ENCODE results near the gene HNRNPL.

Gene HNRNPL

DNA sequence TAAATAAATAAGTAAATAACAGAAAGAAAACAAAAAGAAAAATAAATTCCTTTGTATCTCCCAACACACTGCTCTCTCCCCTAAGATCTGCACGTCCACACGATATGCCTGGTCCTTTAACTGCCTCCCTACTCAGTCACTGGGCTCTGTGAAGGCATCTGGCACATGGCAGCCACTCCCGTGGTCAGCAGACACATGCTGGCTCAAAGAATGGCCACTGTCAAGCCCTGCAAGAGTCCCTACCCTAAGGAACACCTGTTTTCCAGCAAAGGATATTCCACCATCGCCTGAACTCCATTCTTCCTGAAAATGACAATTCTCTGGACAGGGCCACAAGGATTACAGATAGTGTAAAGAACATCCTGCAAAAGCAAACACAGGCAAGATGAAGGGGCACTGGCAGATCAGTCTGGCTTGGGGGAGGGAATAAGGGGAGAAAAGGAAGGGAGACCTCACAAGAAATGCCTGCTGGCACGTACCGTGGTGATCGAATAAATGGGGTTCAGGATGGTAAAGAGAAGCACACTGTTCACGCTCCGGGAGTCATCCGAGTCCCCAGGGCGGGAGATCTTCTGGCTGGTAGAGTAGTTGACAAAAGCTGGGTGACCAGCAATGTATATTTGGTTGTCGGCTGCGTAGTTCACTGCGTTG, 4.3 kb downstream of the HNRNPL start:
- DNase-seq (ENCODE audit: low spot score): no peak

DNA sequence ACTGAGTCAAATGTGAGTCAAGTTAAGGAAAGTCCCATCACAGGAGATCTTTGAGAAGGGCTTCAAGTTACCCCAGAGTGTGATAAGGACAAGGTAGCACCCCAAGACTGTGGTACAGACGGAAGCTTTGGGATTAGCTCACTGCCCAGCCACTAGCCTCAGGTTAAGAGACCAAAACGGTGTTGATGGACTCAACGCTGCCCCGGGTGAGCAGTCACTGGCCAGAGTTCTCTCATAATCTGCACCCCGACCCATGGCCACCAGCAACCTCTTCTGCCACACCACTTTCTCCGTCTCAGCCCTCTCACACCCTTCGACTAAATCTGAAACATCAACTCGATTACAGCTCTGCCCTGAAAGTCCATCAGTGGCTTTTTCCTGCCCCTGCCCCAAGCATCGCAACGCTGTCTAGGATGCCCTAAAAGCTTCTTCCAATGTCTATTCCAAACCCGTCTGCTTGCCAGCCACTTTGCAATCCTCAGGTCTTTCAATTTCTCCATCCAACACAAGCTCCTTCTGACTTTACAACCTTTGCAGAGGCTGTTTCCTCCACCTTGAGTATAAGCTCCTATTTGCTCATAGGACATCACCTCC, 5.6 kb downstream of the HNRNPL start:
- DNase-seq (ENCODE audit: low spot score): no peak

DNA sequence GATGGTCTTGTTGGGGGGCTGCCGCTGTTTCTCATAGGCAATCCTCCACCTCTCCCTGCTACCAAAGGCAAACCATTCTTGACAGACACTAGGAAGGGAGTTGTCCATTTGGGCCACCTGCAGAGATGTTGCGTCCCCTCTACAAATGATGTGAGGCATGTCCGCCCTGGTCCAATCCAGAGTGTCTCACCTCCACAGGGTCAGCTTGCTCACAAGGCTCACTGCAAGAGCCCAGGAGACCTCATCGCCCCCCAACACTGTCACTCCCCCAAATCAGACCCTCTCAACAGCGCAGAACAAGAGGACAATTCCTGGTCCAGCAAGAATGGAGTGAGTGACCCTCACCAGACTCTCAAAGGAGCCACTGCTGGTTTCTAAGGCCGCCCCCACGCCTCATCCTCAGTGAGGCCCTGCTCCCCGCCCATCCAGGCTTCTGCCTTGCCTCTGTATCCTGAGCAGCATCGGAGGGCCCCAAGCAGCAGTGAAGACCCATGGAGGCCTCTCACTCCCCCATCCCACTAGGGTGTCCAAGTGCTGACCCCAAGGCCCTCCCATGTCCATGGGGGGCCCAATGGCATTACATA, 6.5 kb downstream of the HNRNPL start:
- no peak for DNase-seq (ENCODE audit: low spot score)

DNA sequence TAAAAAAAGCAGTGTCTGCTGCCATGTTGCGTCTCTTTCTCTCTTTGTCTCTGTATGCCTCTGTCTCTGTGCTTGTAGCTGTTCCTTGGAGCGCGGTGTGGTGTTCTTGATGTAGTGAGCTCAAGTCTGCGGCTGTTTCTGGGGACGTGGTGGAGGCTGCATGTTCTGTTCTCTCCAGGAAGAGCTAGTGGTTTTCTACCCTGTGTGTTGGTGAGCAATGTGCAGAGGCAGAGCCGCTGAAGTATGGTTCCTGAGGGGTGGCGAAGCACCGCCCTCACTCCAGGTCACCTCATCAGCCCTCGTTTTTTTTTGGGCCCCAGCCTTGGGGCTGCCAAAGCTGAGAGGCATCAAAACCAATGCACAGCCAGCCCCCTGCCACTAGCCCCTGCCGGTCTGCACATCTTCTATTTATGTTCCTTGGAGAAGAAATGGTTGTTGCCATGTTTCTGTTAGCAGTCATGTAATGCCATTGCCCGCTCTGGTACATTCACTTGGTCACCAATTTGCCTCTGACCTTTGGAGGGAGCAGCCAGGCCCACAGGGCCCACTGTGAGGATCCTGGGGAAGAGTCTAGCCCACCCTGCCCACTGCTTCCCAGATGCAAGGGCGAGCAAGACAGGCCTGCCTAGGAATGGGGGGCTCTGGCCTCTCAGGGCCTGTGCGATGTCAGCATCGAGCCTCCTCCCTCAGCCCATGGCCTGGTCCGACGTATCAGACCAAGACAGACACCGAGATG, 7.2 kb downstream of the HNRNPL start:
- no peak for DNase-seq (ENCODE audit: low spot score)

DNA sequence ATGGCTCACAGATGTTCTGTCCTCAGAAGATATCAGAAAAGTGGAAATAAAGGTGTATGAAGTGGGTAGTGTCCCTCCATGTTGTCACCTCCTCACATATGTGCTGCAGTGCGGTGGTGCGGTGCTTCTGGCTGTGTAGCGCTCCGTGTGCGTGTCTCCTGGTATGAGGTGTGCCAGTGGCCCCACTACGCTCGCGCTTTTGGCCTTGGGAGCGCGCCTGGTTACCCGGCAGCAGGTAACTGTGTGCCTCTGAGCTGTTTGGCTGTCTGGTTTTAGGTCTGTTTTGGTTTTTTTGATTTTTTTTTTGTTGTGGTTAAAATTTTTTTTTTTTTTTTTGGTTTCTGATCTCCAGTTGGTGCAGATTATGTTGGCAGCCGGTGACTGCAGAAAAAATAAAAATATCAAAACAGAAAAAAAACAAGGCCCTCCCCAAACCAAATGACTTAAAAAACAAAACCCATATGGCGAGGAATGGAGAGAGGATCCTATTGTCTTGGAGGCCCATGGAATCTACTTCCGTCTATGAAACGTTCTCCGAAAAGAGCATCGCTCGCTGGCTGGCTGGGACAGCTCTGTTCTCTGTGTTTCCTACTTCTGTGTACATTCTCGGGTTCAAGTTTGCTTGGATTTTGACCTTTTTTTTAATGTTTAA, 7.9 kb downstream of the HNRNPL start:
- no peak for DNase-seq (ENCODE audit: low spot score)

DNA sequence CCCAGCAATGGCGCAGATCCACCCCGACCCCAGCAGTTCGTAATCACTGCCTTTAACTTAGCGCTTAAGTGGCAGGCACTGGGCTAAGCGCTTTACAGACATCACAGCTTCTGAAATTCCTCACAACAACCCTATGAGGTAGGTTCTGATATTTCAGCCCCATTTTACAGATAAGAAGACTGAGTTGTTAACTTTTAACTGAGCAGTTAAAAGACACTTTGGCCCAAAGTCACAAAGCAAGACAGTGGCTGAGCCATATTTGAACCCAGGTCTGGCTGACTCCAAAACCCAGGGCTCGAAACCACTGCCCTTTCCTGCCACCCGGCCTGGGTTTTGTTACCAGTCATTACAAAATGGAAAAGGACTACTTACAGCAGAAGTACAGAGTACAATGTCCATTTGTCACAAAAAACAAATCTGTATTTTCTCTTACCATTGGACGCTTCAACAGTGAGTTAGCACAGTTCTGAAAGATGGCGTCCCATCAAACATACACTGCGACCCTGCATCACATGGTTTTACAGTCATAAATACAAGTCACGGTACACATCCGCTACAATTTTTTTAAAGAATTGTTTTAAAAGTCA, 8.5 kb downstream of the HNRNPL start:
- no peak for DNase-seq (ENCODE audit: low spot score)

DNA sequence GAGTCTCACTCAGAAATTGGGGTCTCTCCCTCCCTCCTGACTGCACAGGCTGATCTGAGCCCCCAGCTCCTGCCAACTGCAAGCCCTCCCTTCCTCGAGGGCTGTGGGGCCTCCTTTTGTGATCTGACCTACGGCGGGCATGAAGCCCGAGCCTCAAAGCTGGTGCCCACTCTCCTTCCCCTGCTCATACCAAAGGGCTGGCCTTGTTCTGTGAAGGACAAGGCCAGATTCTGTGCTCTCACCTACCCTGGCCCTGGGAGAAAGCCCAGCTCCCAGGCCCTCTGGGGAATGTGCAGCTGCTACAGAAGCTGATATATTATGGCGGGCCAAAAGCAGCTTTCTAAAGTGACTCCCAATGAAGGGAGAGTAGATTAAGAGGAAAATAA, 9.2 kb downstream of the HNRNPL start:
- DNase-seq (ENCODE audit: low spot score): no peak

DNA sequence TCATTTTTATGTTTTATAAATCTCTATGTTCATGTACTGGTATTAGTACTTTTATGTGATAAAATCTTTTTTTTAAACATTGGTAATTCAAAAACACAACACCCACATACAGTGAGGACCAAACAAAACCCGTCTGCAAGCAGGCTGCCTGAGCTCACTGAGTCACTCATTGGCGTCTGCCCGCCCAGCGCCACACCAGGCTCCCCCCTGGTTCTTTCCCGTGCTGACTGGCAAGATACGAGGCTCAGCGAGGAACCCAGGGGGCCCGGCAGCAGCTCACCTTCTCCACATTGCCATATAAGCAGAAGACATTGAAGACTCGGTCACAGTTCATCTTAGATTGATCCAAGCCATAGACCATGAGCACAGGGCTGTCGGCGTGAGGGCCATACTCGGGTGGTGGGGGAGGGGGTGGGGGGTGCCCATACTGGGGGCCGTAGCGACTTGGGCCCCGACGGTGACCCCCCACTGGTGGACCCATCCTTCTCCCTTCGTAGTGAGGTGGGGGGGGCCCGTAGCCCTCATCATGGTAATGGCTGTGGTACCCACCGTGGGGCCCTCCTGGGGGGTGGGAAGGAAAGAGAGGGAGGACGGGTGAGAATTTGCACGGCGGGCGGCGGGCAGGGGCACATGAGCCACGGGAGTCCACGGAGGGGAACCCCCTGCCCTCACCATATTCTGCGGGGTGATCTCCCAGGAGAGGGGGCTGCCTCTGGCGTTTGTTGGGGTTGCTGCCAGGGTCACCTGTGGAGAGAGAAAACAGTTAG, 9.8 kb downstream of the HNRNPL start:
- DNase-seq (ENCODE audit: low spot score): no peak

DNA sequence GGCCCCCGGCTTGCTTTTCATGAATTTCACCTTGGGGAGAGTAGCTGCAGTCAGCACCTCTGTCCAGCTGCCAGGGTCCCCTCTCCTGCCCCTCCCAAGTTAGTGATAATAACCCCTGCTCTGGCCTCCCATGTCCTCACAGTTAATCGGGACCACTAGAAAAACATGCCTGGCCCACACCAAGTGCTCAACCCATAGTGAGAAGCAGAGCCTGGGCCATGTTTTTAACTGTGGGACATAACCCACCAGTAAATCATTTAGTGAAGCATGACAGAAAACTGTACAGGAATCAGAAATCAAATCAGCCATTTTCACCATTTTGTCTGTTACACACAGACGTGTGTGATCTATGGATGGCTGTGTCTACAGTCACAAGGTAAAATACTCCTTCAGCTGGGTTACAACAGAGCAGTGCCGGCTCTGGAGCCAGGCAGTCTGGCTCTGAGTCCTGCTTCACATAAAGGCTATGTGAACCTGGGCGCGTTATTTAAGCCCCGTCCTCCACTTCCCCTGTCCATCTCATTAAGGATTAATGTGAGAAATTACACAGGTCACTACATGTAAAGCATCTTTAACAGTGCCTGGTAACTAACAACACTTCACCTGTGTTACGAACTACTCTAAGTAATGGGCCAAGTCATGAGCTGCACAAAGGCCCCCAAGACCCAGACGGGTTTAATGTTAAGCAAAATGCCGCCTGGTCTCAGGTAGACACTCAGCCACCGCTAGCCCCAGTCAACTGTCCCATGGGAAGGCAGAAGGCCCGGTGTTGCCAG, 10.6 kb downstream of the HNRNPL start:
- DNase-seq (ENCODE audit: low spot score): no peak

DNA sequence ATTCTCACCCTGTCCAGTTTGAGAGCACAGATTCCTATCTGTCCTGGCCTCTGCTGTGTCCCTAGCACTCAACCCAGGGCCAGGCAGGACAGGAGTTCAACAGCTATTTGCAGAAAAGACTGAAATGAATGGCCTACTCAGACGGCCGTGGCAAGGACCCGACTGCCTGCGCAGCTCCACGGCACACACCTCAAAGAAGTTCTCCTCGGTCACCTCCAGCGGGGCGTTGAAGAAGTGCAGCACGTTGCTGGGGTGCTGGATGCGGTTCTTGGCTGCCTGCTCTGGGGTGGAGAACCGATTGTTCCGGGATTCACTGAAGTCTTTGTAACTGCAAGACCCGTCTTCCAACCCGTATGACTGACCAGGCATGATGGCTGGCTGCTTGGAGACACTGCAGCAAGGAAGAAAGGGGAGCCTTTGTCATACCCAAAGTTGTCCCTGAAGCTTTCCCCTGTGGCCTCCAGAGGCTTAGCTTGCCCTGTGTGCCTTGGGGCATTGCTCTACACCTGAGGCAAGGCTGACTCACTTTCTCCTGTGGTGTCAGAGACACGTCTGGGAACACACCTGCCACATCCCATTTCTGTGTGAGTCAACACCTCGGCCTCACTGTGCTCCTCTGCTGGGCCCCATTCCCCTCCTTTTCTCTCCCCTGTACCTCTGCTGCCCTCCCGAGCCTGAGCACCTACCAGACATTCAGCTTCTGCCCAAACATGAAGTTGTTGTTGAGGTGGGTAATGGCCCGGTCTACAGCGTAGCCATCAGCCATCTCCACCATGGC, 11.4 kb downstream of the HNRNPL start:
- no peak for DNase-seq (ENCODE audit: low spot score)

DNA sequence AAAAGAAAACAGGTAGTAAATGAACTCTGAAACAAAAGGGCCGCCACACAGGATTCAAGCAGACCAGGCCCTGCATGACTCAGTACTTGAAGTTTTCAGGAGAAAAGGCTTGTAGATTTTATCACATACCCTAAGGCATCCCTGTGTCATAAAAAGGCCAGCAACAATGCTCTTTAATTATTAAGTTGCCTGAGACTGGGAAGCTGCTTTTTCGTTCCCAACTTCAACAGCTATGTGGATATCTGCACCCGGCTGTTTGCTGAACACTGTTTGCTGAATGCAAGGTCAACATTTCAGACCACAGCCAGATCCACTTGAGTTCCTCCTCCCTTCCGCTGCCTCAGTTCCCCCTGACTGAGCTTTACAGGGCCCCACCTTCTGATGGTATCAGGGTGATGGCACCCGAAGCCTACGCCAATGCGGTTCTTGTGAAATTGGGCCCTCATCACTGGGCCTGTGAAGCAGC, 12.1 kb downstream of the HNRNPL start:
- no peak for DNase-seq (ENCODE audit: low spot score)

DNA sequence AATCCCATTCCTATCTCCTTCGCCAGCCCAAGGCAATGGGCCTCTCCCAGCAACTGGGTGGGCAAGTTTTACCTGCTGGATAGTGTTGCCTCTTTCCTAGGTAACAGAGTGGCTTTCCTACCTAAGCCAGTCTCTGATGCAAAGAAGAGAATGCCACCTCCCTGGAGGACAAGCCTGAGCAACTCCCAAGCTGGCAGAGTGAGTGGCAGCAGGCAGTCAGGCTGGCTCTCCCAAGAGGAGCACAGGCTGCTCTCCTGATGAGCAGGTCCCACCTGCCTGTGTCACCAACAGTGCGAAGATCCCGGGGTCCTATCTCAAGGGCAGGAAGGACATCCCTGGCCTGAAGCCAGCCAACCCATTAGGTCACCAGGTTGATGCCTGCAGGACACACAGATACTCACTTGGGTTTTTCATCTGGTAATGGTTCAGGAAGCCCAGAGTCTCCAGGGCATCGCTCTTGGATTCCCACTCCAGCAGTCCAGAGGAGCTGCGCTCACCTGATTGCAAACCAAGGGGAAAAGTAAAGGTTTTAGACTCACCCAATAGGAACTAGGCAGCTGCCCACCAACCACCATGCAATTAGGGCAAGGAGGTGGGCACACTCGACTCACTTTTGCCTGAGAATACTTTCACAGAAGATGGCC, 12.7 kb downstream of the HNRNPL start:
- no peak for DNase-seq (ENCODE audit: low spot score)

DNA sequence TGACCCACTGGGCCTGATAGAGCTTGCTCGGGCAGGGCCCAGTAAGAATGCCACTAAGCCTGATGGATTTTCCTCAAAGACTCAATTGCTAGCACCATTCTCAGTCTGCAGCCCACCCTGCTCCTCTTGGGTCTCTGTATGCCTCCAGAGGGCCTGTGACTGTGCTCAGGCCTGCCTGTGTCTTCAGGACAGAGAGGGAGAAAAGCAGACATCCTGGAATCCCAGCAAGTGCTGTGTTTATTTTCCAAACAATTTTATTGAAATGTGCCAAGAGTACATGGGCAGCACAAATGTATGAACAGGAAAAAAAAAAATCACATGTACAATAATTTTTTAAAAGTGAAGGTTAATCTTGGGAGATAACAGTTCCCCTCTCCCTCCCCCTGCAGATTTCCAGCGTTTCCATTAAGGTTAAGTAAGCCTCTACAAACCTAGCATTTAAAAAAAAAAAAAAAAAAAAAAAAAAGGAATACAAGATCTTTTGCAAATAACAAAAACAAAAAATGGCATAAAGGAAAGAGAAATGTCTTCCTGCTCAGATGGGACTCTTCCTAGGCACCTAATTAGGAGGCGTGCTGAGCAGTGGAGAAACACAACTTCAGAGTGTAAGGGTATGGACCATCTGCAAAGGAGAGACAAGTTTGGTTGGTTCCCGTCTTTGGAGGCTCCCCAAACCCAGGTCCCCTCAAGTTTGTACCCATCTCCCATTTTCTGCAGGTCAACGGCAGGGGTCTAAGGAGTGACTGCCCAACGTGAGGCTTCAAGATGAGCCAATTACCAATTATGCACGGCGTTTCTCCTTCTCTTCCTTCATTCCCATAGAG, 13.4 kb downstream of the HNRNPL start:
- DNase-seq (ENCODE audit: low spot score): no peak

DNA sequence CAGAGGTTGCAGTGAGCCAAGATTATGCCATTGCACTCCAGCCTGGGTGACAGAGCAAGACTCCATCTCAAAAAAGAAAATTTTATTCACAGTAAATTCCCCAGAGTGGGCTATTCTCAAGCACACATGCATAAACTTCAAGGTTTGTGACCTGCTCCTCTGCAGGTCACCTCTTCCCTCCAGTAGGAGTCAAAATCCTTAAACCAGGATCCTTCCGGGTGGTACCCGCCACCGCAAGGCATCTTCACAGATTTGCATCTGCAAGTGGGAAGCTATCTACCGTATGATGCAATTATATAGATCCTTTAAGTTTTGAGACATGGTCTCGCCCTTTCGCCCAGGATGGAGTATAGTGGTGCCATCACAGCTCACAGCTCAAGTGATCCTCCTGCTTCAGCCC, 15.2 kb downstream of the HNRNPL start:
- DNase-seq (ENCODE audit: low spot score): no peak

DNA sequence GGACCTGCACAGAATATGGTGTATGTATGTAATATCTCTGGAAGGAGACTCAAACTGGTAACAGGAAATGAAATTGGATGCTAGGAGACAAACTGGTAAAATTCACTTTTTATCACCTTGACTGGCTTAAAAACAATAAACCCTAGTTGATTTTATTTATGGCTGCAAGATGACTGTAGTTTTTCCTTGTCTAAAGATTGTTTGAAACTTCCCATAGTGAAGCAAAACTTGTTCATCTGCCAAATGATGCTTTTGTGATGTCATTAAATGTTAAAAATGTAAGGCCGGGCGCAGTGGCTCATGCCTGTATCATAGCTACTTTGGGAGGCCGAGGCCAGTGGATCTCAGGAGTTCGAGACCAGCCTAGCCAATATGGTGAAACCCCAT, 15.7 kb downstream of the HNRNPL start:
- DNase-seq (ENCODE audit: low spot score): no peak

DNA sequence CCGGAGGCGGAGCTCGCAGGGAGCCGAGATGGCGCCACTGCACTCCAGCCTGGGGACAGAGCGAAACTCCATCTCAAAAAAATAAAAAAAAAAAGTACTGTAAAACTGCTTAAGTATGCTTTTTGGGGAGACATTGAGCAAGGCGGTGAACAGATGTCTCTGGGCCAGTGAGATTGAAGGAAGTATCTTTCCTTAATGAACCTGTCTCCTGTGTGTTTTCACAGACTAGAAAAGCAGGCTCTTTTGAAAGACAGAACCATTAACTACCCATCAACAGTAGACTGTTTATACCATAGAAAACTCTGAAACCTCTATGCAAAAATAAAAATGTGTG, 16.7 kb downstream of the HNRNPL start:
- DNase-seq (ENCODE audit: low spot score): no peak

DNA sequence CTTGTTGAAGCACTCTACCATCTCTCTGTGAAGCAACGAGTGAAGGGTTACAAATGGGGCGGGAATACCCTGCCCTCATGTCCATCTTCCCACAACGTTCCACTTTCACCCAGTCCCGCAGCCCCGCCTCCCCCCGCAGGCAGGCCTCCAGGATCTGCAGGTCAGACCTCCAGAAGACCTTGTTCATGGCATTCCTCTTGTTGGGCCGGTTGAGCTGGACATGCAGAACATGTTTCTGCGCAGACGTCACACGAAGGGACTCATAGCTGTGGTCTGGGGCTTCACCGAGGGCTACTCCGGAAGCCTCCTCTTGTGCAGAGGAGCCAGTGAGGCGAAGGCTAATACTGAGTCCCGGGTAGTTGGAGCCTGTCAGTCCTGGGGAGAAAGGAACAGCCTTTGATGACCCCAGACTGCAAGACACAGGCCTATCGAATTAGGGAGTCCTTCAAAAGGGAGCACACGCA, 18.6 kb downstream of the HNRNPL start:
- DNase-seq (ENCODE audit: low spot score): peak; percentile 89

DNA sequence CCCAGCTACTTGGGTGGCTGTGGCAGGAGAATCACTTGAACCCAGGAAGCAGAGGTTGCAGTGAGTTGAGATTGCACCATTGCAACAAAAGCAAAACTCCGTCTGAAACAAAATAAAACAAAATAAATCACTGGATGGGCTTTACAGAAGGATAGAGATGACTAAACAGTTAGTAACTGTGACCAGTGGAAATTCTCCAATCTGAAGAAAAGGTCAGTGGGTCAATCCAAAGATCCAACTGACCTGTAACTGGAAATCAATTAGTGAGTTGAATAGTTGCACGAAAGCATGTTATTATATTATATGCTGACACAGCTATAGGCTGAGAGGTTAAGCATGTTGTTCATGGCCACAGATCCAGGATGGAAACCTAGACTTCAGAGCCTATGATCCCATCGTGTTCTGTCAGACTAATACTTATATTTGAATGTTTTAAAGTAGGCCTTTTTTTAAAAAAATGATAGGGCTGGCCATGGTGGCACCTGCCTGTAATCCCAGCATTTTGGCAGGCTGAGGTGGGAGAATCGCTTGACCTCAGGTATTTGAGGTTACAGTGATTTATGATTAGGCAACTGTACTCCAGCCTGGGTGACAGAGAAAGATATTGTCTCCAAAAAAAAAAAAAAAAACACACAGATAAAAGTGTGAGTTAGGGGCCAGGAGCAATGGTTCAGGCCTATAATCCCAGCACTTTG, 19.6 kb downstream of the HNRNPL start:
- no peak for DNase-seq (ENCODE audit: low spot score)
